NK-92 (cell line): ENCODE results near the gene GABBR2.
"Not testable (repeated sequence)": the region's sequence is repeated elsewhere in the genome, so short reads cannot be mapped to it uniquely, and the experiment has no call there.

Experiments
- DNase-seq: peaks from one replicate; lab custom pipeline; 2025; ENCODE audit not compliant: unreplicated experiment; lab: John Stamatoyannopoulos, UW

Gene GABBR2

GRCh38 chr9:98485706-98486105 is 223.0 kb downstream of the GABBR2 start:
- DNase-seq: no peak

- no peak for DNase-seq
Observed at GRCh38 chr9:98484162-98484561, 224.6 kb downstream of the GABBR2 start.

GRCh38 chr9:98482226-98482625 is 226.5 kb downstream of the GABBR2 start:
- DNase-seq: no peak

- DNase-seq: no peak
Observed at GRCh38 chr9:98481676-98482075, 227.1 kb downstream of the GABBR2 start.

- DNase-seq: no peak
Observed at GRCh38 chr9:98479967-98480847, 228.5 kb downstream of the GABBR2 start.

GRCh38 chr9:98479449-98479848 is 229.3 kb downstream of the GABBR2 start:
- no peak for DNase-seq

GRCh38 chr9:98477884-98478283 is 230.9 kb downstream of the GABBR2 start:
- no peak for DNase-seq

GRCh38 chr9:98472216-98472615 is 236.5 kb downstream of the GABBR2 start:
- DNase-seq: no peak

- no peak for DNase-seq
Observed at GRCh38 chr9:98471185-98471584, 237.6 kb downstream of the GABBR2 start.

- DNase-seq: no peak
Observed at GRCh38 chr9:98468567-98469239, 240.0 kb downstream of the GABBR2 start.

- no peak for DNase-seq
Observed at GRCh38 chr9:98465799-98466198, 242.9 kb downstream of the GABBR2 start.

- DNase-seq: not testable (repeated sequence)
Observed at GRCh38 chr9:98464156-98464690, 244.5 kb downstream of the GABBR2 start.

- DNase-seq: no peak
Observed at GRCh38 chr9:98462310-98462709, 246.4 kb downstream of the GABBR2 start.

- no peak for DNase-seq
Observed at GRCh38 chr9:98460704-98461103, 248.0 kb downstream of the GABBR2 start.

- no peak for DNase-seq
Observed at GRCh38 chr9:98457726-98458370, 250.9 kb downstream of the GABBR2 start.

- no peak for DNase-seq
Observed at GRCh38 chr9:98456156-98456613, 252.6 kb downstream of the GABBR2 start.

GRCh38 chr9:98455256-98456155 is 253.2 kb downstream of the GABBR2 start:
- DNase-seq: no peak

GRCh38 chr9:98453589-98454311 is 255.0 kb downstream of the GABBR2 start:
- DNase-seq: no peak

GRCh38 chr9:98451576-98451975 is 257.2 kb downstream of the GABBR2 start:
- no peak for DNase-seq

GRCh38 chr9:98450496-98450895 is 258.2 kb downstream of the GABBR2 start:
- no peak for DNase-seq
